IMR-90 (cell line): ENCODE data around the gene ROBO4. TPM values are rescaled to one million over a fixed set of nuclear protein-coding genes. Genes with fewer than 3 reads are reported as not detected.

Experiments used
- ATAC-seq: fragments of 200-7000 bp; cut with Tn5 transposase; 2 replicates; pipeline ENCODE4 v1.9.1; 2020; ENCODE audit warnings: low read depth, mild to moderate bottlenecking, moderate library complexity
- BruUV-seq: library from RNA; stranded (reverse); fragments of 400-500 nt; replicated peaks from 2 replicates; lab custom pipeline; 2021; lab: Mats Ljungman, UMichigan
- CTCF ChIA-PET: fragments of 300-600 bp; formaldehyde crosslinking; extraction: SDS; loops from one replicate; lab custom pipeline; 2021; ENCODE audit warnings: antibody characterized with exemption; lab: Yijun Ruan, JAX
- POLR2A ChIA-PET: fragments of 300-600 bp; sonication (Branson Sonifier 250); formaldehyde crosslinking; loops from one replicate; lab custom pipeline; 2022; ENCODE audit warnings: antibody characterized with exemption; ENCODE audit not compliant: unreplicated experiment; lab: Charles Lee
- DNase-seq: peaks from one replicate; pipeline ENCODE4 v3.0.0; 2013
- H2AFZ ChIP-seq: replicated peaks from 2 replicates; pipeline ENCODE3; 2013; ENCODE audit warnings: low read length, mild to moderate bottlenecking; ENCODE audit not compliant: poor library complexity
- H2AK5ac ChIP-seq: 2 replicates; pipeline ENCODE4 v1.6.1; 2013; ENCODE audit warnings: low read depth, low read length, inconsistent platforms
- H2AK9ac ChIP-seq: replicated peaks from 2 replicates; pipeline ENCODE3; 2013; ENCODE audit warnings: mild to moderate bottlenecking, low read depth, low read length, moderate library complexity; ENCODE audit not compliant: poor library complexity
- H2BK120ac ChIP-seq: 2 replicates; pipeline ENCODE4 v1.6.1; 2013; ENCODE audit warnings: low read depth, low read length, inconsistent platforms
- H2BK15ac ChIP-seq: 3 replicates; pipeline ENCODE4 v1.6.1; 2013; ENCODE audit warnings: low read depth, low read length, inconsistent platforms
- H2BK20ac ChIP-seq: 2 replicates; pipeline ENCODE4 v1.6.1; 2013; ENCODE audit warnings: low read depth, mild to moderate bottlenecking, inconsistent platforms, low read length, moderate library complexity
- H2BK5ac ChIP-seq: 2 replicates; pipeline ENCODE4 v1.6.1; 2013; ENCODE audit warnings: mild to moderate bottlenecking, low read depth, low read length, inconsistent platforms; ENCODE audit not compliant: poor library complexity, severe bottlenecking
- H3K14ac ChIP-seq: replicated peaks from 2 replicates; pipeline ENCODE4 v1.6.1; 2013; ENCODE audit warnings: low read depth, low read length, inconsistent platforms
- H3K18ac ChIP-seq: 2 replicates; pipeline ENCODE4 v1.6.1; 2013; ENCODE audit warnings: low read depth, low read length, control low read depth
- H3K23ac ChIP-seq: 2 replicates; pipeline ENCODE4 v1.6.1; 2013; ENCODE audit warnings: low read depth, low read length, inconsistent platforms
- H3K27ac ChIP-seq: 2 replicates; pipeline ENCODE4 v1.5.1; 2013; ENCODE audit warnings: mild to moderate bottlenecking, control low read depth, low read length; ENCODE audit not compliant: insufficient read depth
- H3K27me3 ChIP-seq: 2 replicates; pipeline ENCODE4 v1.6.1; 2013; ENCODE audit warnings: low read length; ENCODE audit not compliant: control insufficient read depth, insufficient read depth
- H3K36me3 ChIP-seq: 2 replicates; pipeline ENCODE4 v1.6.1; 2013; ENCODE audit warnings: low read length, mixed read lengths; ENCODE audit not compliant: control insufficient read depth, insufficient read depth
- H3K4ac ChIP-seq: 2 replicates; pipeline ENCODE4 v1.6.1; 2013; ENCODE audit warnings: low read depth, low read length, inconsistent platforms
- H3K4me1 ChIP-seq: 2 replicates; pipeline ENCODE4 v1.6.1; 2013; ENCODE audit warnings: low read length, mixed read lengths; ENCODE audit not compliant: control insufficient read depth, insufficient read depth
- H3K4me2 ChIP-seq: 2 replicates; pipeline ENCODE4 v1.6.1; 2013; ENCODE audit warnings: low read depth, mild to moderate bottlenecking, control low read depth, low read length, moderate library complexity
- H3K4me3 ChIP-seq: 2 replicates; pipeline ENCODE4 v1.5.1; 2013; ENCODE audit warnings: low read depth, mild to moderate bottlenecking, control low read depth, low read length, moderate library complexity; ENCODE audit not compliant: insufficient read depth
- H3K56ac ChIP-seq: 2 replicates; pipeline ENCODE4 v1.6.1; 2013; ENCODE audit warnings: low read length, inconsistent platforms; ENCODE audit not compliant: insufficient read depth; ENCODE audit errors: extremely low read depth
- H3K79me1 ChIP-seq, 2 experiments: 2 replicates each; pipeline ENCODE4 v1.6.1; 2013; ENCODE audit warnings: low read length in 2 of 2, inconsistent platforms in 1 of 2, low read depth in 1 of 2
- H3K9ac ChIP-seq: 2 replicates; pipeline ENCODE4 v1.6.1; 2013; ENCODE audit warnings: low read depth, low read length, control low read depth
- H3K9me1 ChIP-seq: 2 replicates; pipeline ENCODE4 v1.6.1; 2013; ENCODE audit warnings: low read length, inconsistent platforms; ENCODE audit not compliant: insufficient read depth
- H3K9me3 ChIP-seq: 2 replicates; pipeline ENCODE4 v1.6.1; 2013; ENCODE audit warnings: low read length; ENCODE audit not compliant: control insufficient read depth, insufficient read depth
- H4K20me1 ChIP-seq: 2 replicates; pipeline ENCODE4 v1.6.1; 2013; ENCODE audit warnings: low read length, inconsistent platforms; ENCODE audit not compliant: insufficient read depth
- H4K5ac ChIP-seq: 2 replicates; pipeline ENCODE4 v1.6.1; 2013; ENCODE audit warnings: mild to moderate bottlenecking, low read depth, low read length, control low read depth
- H4K8ac ChIP-seq, 2 experiments: 2 replicates each; pipeline ENCODE4 v1.6.1; 2013; ENCODE audit warnings: low read depth in 2 of 2, low read length in 2 of 2, control low read depth in 1 of 2, inconsistent platforms in 1 of 2
- H4K91ac ChIP-seq: 2 replicates; pipeline ENCODE4 v1.6.1; 2013; ENCODE audit warnings: low read depth, low read length, inconsistent platforms; ENCODE audit not compliant: insufficient read depth
- BHLHE40 ChIP-seq: fragments of 150-350 bp; IDR thresholded peaks from 2 replicates; pipeline ENCODE4 v1.6.1; 2016; ENCODE audit warnings: mild to moderate bottlenecking, low read depth, low read length
- CEBPB ChIP-seq: IDR thresholded peaks from 2 replicates; pipeline ENCODE4 v1.6.1; 2012; ENCODE audit warnings: low read depth, low read length, improper control_type of control experiment
- CHD1 ChIP-seq: IDR thresholded peaks from 2 replicates; pipeline ENCODE4 v1.6.1; 2012; ENCODE audit warnings: low read depth, low read length, improper control_type of control experiment
- CTCF ChIP-seq: conservative IDR thresholded peaks from 2 replicates; pipeline ENCODE4 v1.5.1; 2012; ENCODE audit warnings: mild to moderate bottlenecking, low read depth, low read length, improper control_type of control experiment
- FOS ChIP-seq: fragments of 150-350 bp; IDR thresholded peaks from 2 replicates; pipeline ENCODE4 v1.6.1; 2016; ENCODE audit warnings: low read depth, low read length
- MAFK ChIP-seq: IDR thresholded peaks from 2 replicates; pipeline ENCODE4 v1.6.1; 2012; ENCODE audit warnings: low read depth, low read length, improper control_type of control experiment
- MAZ ChIP-seq: IDR thresholded peaks from 2 replicates; pipeline ENCODE4 v1.6.1; 2012; ENCODE audit warnings: low read depth, mild to moderate bottlenecking, low read length, improper control_type of control experiment, moderate library complexity, borderline replicate concordance
- MXI1 ChIP-seq: IDR thresholded peaks from 2 replicates; pipeline ENCODE4 v1.6.1; 2012; ENCODE audit warnings: low read depth, mild to moderate bottlenecking, low read length, moderate library complexity, borderline replicate concordance
- NFE2L2 ChIP-seq: fragments of 150-350 bp; IDR thresholded peaks from 2 replicates; pipeline ENCODE4 v1.6.1; 2016; ENCODE audit warnings: low read depth, mild to moderate bottlenecking, low read length
- POLR2A ChIP-seq: IDR thresholded peaks from 2 replicates; pipeline ENCODE4 v1.6.1; 2012; ENCODE audit warnings: mild to moderate bottlenecking, low read depth, low read length
- RAD21 ChIP-seq: IDR thresholded peaks from 2 replicates; pipeline ENCODE4 v1.6.1; 2012; ENCODE audit warnings: low read length, improper control_type of control experiment
- RCOR1 ChIP-seq: IDR thresholded peaks from 2 replicates; pipeline ENCODE4 v1.6.1; 2012; ENCODE audit warnings: mild to moderate bottlenecking, low read length, improper control_type of control experiment; ENCODE audit not compliant: insufficient replicate concordance
- RFX5 ChIP-seq: IDR thresholded peaks from 2 replicates; pipeline ENCODE4 v1.8.0; 2012; ENCODE audit warnings: low read depth, mild to moderate bottlenecking, low read length, moderate library complexity
- SMC3 ChIP-seq: fragments of 150-350 bp; IDR thresholded peaks from 2 replicates; pipeline ENCODE4 v1.6.1; 2016; ENCODE audit warnings: low read depth, mild to moderate bottlenecking, antibody characterized with exemption, low read length, moderate library complexity
- WGBS, 2 experiments: methylation state at CpG; one replicate each; pipeline versions ENCODE4 v1.1.5 to v1.1.7; 2013; ENCODE audit warnings: missing lambda C conversion rate in 2 of 2; ENCODE audit not compliant: insufficient read length in 1 of 2; ENCODE audit errors: extremely low coverage in 2 of 2; 5-methylcytosine and 5-hydroxymethylcytosine counted together
- dilution Hi-C: fragments of 300-500 bp; cut with HindIII; formaldehyde crosslinking; loops from one replicate; pipeline ENCODE4 v1.14.3; 2018; ENCODE audit warnings: low sequenced_read_pairs; ENCODE audit not compliant: unreplicated experiment
- in situ Hi-C: fragments of 300-500 bp; cut with MboI; formaldehyde crosslinking; loops from 3 replicates; pipeline ENCODE4 v1.14.3; 2019; ENCODE audit warnings: low sequenced_read_pairs, inconsistent platforms, mixed read lengths
- intact Hi-C: fragments of 100-400 bp; cut with micrococcal nuclease; formaldehyde crosslinking; loops from 2 replicates; pipeline ENCODE4 v1.10.0; 2022
- polyA plus RNA-seq, 3 experiments: library from polyadenylated mRNA; depleted of rRNA; stranded (reverse); fragments of >200 nt; gene quantifications; 2 replicates each; pipeline ENCODE4 v1.2.3, GENCODE V29; 2012; ENCODE audit warnings: low replicate concordance in 1 of 3
- total RNA-seq: library from RNA; depleted of rRNA; stranded (reverse); fragments of >200 nt; gene quantifications from 2 replicates; pipeline ENCODE4 v1.2.3, GENCODE V29; 2012
- TF ChIP-seq, protein P1 (sequence below): fragments of 150-350 bp; IDR thresholded peaks from 2 replicates; pipeline ENCODE4 v1.6.1; 2017; ENCODE audit warnings: mild to moderate bottlenecking, antibody characterized with exemption, low read length, low read depth
- TF ChIP-seq, protein P2 (sequence below): fragments of 150-350 bp; IDR thresholded peaks from 2 replicates; pipeline ENCODE4 v1.6.1; 2016; ENCODE audit warnings: low read depth, mild to moderate bottlenecking, low read length, moderate library complexity, borderline replicate concordance

The ROBO4 gene
- total and polyA plus RNA-seq, 2 of the 4 experiments (the other 2 are of a cell fraction), result 0.72 to 0.82 TPM

DNA sequence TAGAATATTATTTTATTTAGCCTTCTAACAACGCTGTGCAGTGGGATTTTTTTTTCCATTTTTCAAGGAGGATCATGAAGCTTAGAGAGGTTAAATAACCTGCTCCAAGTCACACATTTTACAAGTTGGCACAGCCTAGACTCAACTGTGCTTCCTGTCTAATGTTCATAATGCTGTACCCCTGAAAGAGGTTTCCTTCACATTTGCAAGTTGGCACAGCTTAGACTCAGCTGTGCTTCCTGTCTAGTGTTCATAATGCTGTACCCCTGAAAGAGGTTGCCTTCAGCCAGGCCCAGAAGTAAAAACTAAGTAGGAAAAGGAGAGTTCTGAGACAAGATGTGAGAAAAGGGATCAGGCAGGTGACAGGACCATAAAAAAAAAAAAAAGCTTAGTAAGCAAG lies 46.1 kb upstream of the ROBO4 start:
- Histone ChIP-seq H4K91ac (no peak overlapping the region), H3K4me2 (no peak overlapping the region), H3K4me1 (0 out of 2 replicates have a peak, but pooled peaks cover 2% of the 10 kb centered on the region), H3K36me3 (no peaks in the 10 kb centered on the region), H2BK120ac (no peak overlapping the region), H3K4ac (no peak overlapping the region), H3K4me3 (no peak overlapping the region), H2AK5ac (no peak overlapping the region), H3K23ac (no peak overlapping the region), H2BK15ac (no peak overlapping the region), H3K9me3 (no peaks in the 10 kb centered on the region), H2AK9ac (no peak overlapping the region), H2AFZ (no peak overlapping the region), H2BK20ac (no peak overlapping the region), H3K56ac (no peak overlapping the region), H3K27ac (no peak overlapping the region), H3K9me1 (no peaks in the 10 kb centered on the region), H3K14ac (no peak overlapping the region), H3K79me1 (no peaks in the 10 kb centered on the region), H3K27me3 (no peaks in the 10 kb centered on the region), H4K8ac (no peak overlapping the region), H3K9ac (no peak overlapping the region), H4K5ac (no peak overlapping the region), H2BK5ac (no peak overlapping the region), H4K20me1 (no peaks in the 10 kb centered on the region), H3K18ac (no peak overlapping the region)
- dilution Hi-C loops (no loop called here), in situ Hi-C loops (no loop called here), intact Hi-C loops (no loop called here)
- ChIA-PET POLR2A (interaction anchor here (0.8 kb wide), 1 partner anchor 9 kb away, joined by 3 read pairs; no protein-coding TSS in a partner anchor), CTCF (interaction anchor here (1.5 to 1.6 kb wide), 2 partner anchors 9 to 67 kb away, joined by 5 to 6 read pairs; no protein-coding TSS in a partner anchor)
- no peak for DNase-seq
- no CpG with 5 or more reads among the region's 1 CpG for WGBS, 2 experiments
- TF ChIP-seq MAFK (no peak), CHD1 (no peak), CEBPB (no peak), MAZ (no peak), MXI1 (no peak), RFX5 (no peak), BHLHE40 (no peak), SMC3 (no peak), FOS (no peak), RAD21 (no peak), CTCF (no peak), RCOR1 (no peak), NFE2L2 (no peak), POLR2A (no peak)
- TF ChIP-seq, protein P1, sequence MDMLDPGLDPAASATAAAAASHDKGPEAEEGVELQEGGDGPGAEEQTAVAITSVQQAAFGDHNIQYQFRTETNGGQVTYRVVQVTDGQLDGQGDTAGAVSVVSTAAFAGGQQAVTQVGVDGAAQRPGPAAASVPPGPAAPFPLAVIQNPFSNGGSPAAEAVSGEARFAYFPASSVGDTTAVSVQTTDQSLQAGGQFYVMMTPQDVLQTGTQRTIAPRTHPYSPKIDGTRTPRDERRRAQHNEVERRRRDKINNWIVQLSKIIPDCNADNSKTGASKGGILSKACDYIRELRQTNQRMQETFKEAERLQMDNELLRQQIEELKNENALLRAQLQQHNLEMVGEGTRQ, result no peak
- TF ChIP-seq, protein P2, sequence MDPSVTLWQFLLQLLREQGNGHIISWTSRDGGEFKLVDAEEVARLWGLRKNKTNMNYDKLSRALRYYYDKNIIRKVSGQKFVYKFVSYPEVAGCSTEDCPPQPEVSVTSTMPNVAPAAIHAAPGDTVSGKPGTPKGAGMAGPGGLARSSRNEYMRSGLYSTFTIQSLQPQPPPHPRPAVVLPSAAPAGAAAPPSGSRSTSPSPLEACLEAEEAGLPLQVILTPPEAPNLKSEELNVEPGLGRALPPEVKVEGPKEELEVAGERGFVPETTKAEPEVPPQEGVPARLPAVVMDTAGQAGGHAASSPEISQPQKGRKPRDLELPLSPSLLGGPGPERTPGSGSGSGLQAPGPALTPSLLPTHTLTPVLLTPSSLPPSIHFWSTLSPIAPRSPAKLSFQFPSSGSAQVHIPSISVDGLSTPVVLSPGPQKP, result no peak
- ATAC-seq, result no peak
- no TSS peak for BruUV-seq
